NB4 (cell line): Measurements from ENCODE around the gene ZIC5.

Experiments
- DNase-seq: peaks from one replicate; pipeline ENCODE4 v3.0.0; 2010; ENCODE audit warnings: low read depth
- H3K4me3 ChIP-seq: one replicate; pipeline ENCODE4 v1.5.1; 2011; ENCODE audit warnings: mild to moderate bottlenecking, low read depth, low read length, moderate library complexity
- CTCF ChIP-seq: IDR thresholded peaks from one replicate; pipeline ENCODE4 v1.5.1; 2012; ENCODE audit warnings: low read depth, low read length
- MAX ChIP-seq: IDR thresholded peaks from 2 replicates; pipeline ENCODE4 v1.6.1; 2011; ENCODE audit warnings: low read depth, low read length
- MYC ChIP-seq: IDR thresholded peaks from 2 replicates; pipeline ENCODE4 v1.6.1; 2011; ENCODE audit warnings: low read depth, low read length
- POLR2A ChIP-seq: IDR thresholded peaks from 2 replicates; pipeline ENCODE4 v1.6.1; 2011; ENCODE audit warnings: mild to moderate bottlenecking; ENCODE audit not compliant: insufficient read length; ENCODE audit errors: extremely low read depth

Gene ZIC5

DNA sequence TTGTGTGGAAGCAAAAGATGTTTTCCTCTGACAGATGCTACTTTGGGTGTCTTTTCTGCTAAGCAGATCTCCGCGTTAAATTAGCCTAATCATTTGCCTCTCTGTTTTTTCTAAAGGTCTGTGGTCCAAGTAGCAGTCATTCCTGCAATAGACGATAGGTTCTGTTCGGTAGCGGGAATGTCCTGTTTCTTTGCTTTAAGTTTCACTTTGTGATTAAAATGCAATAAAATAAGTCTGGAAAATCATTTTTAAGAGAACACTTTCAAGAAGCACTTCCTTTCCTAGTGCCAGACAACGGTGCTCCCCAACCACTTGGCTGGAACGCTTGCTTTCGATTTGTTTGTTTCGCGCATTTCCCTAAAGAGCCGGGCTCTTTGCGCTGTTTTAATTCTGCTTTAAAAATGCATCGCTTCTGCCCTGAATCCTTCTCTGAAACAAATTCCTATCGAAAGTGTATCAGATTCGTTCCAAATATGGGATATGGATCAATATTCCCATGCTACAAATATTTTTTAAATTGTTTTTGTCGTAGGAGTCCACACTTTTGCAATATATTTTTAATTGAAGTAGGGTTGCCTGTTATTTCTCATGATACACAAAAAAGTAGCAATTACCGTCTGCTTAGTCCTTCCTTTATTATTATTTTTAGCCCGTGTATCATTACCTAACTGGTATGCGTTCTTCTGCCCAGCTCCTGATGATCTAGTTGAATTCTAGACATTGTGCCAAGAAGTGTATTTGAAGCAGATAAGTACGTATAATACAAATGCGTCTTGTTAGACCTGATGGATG lies 24.2 kb upstream of the ZIC5 start:
- H3K4me3 ChIP-seq: no peak overlapping the region
- TF ChIP-seq MYC: no peak
- no peak for TF ChIP-seq MAX
- no peak for TF ChIP-seq POLR2A
- TF ChIP-seq CTCF: no peak
- no peak for DNase-seq

DNA sequence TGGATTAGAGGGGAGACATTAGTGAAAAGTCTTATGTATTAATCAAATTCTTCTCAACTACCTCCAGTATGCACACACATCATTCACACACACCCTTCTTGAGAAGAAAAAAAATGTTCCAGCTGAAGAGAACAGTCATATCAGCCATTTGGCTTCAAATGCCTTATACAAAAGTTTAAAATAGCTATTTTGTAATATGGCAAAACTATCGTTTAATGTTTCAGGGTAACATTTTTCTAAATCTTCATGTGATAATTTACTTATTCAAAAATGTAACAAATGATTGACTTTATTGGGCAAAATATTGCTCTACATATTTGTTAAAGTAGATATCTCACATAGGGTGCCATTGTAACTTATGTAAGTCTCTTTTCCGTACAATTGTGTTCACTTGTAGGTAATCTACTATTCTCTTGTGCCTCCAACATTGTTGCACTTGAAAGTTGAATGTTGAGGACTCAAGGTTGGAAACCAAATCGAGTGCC lies 23.6 kb upstream of the ZIC5 start:
- TF ChIP-seq MAX: no peak
- DNase-seq: no peak
- H3K4me3 ChIP-seq: no peak overlapping the region

- no peak for TF ChIP-seq POLR2A
- no peak for DNase-seq
- H3K4me3 ChIP-seq: no peak overlapping the region
Observed at GRCh38 chr13:99994638-99995020, 23.1 kb upstream of the ZIC5 start.

- TF ChIP-seq POLR2A (no peak), CTCF (no peak), MAX (no peak), MYC (0 out of 2 replicates have a peak, but pooled peaks have one; percentile 1)
- H3K4me3 ChIP-seq: no peak overlapping the region
- DNase-seq: no peak
Observed at GRCh38 chr13:99993660-99994637, 22.4 kb upstream of the ZIC5 start.

GRCh38 chr13:99992949-99993351 lies 21.4 kb upstream of the ZIC5 start:
- no peak overlapping the region for H3K4me3 ChIP-seq
- TF ChIP-seq CTCF (no peak), MYC (peak; percentile 37; the same call in 1 of the 2 replicates), MAX (peak; percentile 41; the same call in 1 of the 2 replicates), POLR2A (no peak)
- peak; percentile 72 for DNase-seq

DNA sequence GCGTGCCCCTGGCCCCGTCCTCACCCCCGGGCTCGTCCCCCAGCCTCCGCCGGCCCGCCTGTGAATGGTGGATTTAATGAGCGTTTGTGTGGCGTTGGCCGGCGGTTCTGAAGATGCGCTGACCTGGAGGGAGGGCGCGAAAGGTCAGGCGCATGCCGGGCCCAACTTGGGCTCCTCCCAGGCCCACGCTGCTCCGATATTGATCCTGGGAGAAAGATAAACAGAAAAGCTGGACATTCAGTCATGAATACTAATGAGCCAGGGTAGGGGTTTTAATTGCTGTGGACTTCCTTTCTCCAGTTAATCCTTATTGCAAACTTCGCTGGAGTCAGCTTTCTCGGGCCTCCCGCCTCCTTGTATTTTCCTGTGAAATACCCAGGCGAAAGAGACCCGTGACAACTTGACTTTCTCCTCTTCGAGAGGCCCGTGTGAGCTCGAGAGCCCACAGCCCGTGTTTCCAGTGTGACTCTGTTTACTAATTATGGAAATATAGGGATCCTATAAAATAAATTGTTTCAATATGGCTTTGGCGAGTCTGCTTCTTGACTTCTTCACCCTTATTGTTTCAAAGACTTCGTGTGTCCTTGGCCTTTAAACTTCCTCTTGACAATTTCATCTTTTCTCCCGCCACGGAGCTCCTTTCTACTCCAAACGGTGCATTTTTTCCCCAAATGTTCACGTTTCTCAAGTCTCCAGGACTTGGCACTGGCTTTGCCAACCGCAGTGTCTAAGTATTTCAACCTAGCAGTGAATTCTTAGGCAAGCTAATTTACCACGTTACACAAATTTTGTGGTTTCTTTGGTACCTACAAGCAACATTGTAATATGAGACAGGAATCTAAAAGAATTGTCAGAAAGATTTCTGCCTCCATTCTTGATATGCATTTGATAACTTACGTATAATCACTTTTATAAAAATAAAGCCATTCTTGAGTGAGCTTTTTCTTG lies 20.5 kb upstream of the ZIC5 start:
- DNase-seq: peak; percentile 64
- no peak overlapping the region for H3K4me3 ChIP-seq
- TF ChIP-seq CTCF: no peak
